ENCODE results near the gene FAM25G.
"Not testable (repeated sequence)": the region's sequence is repeated elsewhere in the genome, so short reads cannot be mapped to it uniquely, and the experiment has no call there.

The FAM25G gene

DNA sequence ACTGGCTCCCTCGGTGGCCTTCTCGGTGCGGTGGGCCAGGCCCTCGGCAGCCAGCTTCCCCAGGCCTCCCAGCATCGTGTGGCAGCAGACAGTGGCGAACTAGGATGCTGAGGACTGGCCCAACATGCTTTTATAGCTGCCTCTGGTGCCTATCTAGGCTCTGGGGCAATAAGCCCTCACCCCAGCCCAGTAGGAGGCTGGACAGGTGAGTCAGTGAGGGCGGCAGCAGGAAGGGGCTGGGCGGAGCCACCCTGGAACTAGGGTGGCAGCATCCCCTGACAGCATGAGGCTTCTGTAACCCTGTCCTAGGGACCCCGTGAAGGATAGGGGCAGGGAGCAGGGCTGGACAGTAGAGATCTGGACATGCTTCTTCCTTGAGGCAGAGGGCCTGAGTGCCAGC, at the start of gene FAM25G:
Gene FAM25G, minus strand, starts transcription at position 101 of the 400 bp plus-strand sequence. Its CDS starts 26 bp downstream, at position 75.
- in situ Hi-C loops (cut with MboI; ENCODE audit: low sequenced_read_pairs), result not testable (repeated sequence)

- in situ Hi-C loops (cut with MboI; ENCODE audit: low sequenced_read_pairs), result not testable (repeated sequence)
Measured at GRCh38 chr10:47536430-47536829, 44.9 kb upstream of the FAM25G start.

GRCh38 chr10:47523475-47523874, 32.0 kb upstream of the FAM25G start, which contains the start of gene AGAP9:
Gene AGAP9 (minus strand): TSS chr10:47523638. CDS start chr10:47523526, 112 bp downstream.
- in situ Hi-C loops (cut with MboI; ENCODE audit: low sequenced_read_pairs), result not testable (repeated sequence)

DNA sequence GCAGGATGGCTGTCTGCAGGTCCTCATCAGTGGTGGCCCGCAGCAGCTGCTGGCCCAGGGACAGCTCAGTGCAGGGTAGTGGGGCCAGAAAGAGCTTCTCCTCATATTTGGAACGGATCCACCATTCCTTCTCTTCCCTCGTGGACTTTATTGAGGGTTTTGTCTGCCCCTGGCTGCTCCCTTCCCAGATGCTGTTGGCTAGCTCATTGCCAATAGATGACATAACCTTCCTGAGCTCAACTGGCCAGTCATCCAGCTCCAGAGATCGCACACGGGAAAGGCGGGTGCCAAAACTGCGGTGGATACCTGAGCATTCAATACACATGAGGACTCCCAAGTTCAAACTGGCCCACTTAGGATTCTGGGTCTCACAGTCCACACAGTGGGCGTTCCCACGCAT, 10.8 kb upstream of the FAM25G start:
- in situ Hi-C loops (cut with MboI; ENCODE audit: low sequenced_read_pairs), result not testable (repeated sequence)

GRCh38 chr10:47494226-47494625, 2.7 kb upstream of the FAM25G start:
- in situ Hi-C loops (cut with MboI; ENCODE audit: low sequenced_read_pairs), result not testable (repeated sequence)

- in situ Hi-C loops (cut with MboI; ENCODE audit: low sequenced_read_pairs), result not testable (repeated sequence)
Measured at GRCh38 chr10:47489630-47490029, 1.9 kb downstream of the FAM25G start.

DNA sequence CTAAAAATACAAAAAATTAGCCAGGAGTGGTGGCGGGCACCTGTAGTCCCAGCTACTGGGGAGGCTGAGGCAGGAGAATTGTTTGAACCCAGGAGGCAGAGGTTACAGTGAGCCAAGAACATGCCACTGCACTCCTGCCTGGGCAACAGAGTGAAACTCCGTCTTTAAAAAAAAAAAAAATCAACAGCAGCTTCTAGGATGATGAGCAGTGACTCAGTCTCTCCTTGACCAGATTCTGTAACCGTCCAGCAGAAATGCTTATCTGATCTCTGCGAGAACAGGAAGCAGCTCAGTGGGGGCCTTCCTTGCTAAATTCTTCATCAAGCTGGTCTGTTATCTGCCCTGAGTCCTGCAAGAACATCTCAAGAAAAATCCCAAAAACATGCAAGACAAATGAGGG, 5.6 kb downstream of the FAM25G start:
- in situ Hi-C loops (cut with MboI; ENCODE audit: low sequenced_read_pairs), result not testable (repeated sequence)

DNA sequence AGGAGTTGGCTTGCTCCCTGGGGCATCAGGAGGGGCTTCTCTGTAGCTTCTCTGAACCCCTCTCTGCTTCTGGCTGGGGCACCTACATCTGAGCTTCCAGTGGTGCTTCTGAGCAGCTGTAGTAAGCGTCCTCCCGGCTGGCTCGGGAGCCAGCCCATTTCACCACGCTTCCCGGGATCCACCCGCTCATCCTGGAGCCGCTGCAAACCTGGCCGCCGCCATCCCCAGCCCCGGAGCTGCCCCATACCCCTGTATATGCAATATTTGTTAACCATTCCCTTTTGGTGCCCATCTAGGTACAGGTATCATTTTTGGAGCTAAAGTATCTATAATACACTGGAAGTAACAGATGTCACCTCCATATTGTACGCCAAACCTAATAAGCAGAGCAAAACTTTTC, 6.7 kb downstream of the FAM25G start:
- in situ Hi-C loops (cut with MboI; ENCODE audit: low sequenced_read_pairs), result not testable (repeated sequence)

- in situ Hi-C loops (cut with MboI; ENCODE audit: low sequenced_read_pairs), result not testable (repeated sequence)
Measured at GRCh38 chr10:47483923-47484322, 7.6 kb downstream of the FAM25G start, which contains the start of gene ANXA8. Gene ANXA8 (minus strand): TSS chr10:47484115. CDS start chr10:47483933, 182 bp downstream.

DNA sequence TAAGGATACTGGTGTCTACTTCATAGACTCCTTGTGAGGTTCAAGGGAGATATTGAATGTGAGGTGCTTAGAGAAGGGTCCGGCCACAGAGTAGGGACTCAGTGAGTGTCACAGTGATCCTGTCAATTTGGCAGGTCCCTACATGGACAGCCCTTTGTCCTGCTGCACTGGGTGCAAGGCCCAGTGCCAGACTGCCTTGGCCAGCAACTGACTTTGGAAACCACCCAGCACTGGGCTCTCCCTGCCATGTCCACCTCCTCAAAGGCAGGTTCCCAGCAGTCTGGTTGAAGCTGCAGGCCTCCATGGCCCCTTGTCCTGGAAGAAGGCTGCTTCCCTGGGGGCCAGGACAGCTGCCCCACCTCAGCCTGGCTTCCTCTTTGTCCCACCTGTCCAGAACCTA, 9.1 kb downstream of the FAM25G start:
- in situ Hi-C loops (cut with MboI; ENCODE audit: low sequenced_read_pairs), result not testable (repeated sequence)

DNA sequence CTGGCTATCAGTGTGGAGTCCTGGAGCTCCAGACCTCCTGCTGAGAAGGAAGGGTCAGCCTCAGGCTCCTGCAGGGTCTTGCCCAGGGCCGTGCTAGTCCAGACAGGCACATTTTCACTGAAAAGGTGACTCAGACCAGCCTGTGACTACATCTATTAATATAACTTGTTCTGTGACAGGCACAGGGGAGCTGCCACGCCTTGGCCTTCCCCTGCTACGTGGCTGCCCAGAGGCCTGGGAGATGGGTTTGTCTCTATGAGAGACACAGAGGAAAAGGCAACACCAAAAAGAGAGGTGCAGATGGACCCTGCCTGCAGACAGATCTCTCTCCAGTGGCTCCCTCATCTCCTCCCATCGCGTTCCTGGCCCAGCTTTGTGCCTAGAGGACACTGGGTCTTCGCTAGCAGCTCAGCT, 9.7 kb downstream of the FAM25G start:
- in situ Hi-C loops (cut with MboI; ENCODE audit: low sequenced_read_pairs), result not testable (repeated sequence)

GRCh38 chr10:47481182-47481766, 10.2 kb downstream of the FAM25G start:
- in situ Hi-C loops (cut with MboI; ENCODE audit: low sequenced_read_pairs), result not testable (repeated sequence)

DNA sequence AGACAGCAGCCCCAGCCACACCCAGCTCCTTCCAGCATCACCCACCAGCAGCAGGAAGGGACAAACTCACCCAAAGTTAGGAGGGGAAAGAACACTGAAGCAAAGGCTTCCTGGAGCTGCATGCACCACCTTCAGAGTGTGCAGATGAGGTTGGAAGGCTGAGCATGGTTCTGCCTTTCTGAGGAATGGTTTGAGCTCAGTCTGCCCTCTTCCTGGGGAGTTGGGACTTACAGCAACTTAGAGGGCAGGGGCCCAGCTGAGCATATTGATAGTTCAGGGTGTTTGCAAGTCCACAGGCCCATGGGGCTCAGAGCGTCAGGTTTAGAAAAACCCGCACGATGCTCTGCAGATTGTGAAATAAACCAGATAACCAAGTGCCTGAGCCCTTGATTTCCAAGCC, 11.4 kb downstream of the FAM25G start:
- in situ Hi-C loops (cut with MboI; ENCODE audit: low sequenced_read_pairs), result not testable (repeated sequence)

DNA sequence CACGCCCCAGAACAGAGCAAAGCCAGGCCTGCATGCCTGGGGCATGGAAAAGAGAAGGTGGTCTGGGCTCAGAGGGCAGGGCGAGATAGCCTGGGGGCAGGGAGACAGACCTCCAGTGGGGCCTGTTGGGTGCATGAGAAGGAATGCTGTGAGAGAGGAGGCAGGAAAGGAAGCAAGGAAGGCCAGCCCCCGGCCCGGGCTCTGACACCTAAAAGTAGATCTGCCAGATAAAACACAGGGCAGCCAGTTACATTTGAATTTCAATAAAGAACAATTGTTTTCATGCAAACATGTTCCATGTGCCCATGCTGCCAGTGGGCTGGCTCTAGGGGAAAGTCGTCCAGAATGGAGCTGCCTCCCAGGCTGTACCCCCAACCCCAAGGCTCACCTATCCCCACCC, 13.4 kb downstream of the FAM25G start:
- in situ Hi-C loops (cut with MboI; ENCODE audit: low sequenced_read_pairs), result not testable (repeated sequence)

DNA sequence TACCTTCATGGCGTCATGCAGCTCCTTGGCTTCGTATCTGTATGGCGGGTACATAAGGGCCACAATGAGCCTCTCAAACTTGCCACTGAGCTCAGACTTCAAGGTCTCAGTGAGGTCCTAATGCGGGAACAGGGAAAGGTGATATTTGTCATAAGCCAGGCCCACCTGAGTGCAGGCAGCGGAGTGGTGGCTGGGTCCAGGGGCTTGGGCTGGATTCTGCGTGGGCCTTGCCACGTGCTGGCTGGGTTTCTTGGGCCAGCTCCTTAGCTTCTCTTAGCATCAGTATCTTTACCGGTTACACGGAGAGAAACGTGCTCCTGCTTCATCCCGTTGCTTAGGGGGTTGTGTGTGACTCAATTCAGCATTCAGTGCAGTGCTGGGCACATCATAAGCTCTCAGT, 14.4 kb downstream of the FAM25G start:
- in situ Hi-C loops (cut with MboI; ENCODE audit: low sequenced_read_pairs), result not testable (repeated sequence)

GRCh38 chr10:47475101-47475500, 16.4 kb downstream of the FAM25G start:
- in situ Hi-C loops (cut with MboI; ENCODE audit: low sequenced_read_pairs), result not testable (repeated sequence)

DNA sequence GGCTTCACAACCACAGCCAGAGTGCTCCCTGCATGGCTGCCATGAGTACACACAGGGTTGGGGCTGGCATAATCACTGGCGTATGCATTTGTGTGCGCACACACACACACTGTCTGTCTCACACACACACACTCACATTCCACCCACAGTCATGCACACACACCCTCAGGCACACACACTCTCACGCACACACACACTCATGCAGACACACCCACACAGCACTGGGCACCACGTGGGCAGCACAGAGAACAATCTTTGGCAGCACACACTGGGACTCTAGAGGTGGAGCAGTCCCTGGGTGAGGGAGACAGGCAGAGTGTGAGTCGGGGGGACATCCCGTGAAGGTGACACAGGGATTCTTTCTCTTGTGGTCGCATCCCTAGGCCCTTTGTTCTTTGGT, 18.0 kb downstream of the FAM25G start:
- in situ Hi-C loops (cut with MboI; ENCODE audit: low sequenced_read_pairs), result not testable (repeated sequence)

DNA sequence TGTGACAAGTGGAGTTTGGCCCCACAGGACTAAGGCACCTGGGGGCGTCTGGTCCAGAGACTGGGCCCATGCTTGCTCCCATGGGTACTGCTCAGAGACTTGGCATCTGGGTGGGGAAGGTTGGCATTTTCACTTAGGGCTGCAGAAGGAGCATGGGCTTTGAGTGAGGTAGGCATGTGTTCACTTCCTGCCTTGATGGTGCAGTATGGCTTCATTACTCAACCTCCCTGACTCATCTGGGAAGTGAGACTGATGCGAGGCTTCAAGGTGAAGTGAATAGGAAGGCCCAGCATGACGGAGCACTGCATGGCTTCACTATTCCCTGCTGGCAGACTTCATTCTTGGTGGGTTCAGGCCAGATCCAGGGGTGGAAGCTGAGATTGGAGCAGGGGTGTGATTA, 18.9 kb downstream of the FAM25G start:
- in situ Hi-C loops (cut with MboI; ENCODE audit: low sequenced_read_pairs), result not testable (repeated sequence)

GRCh38 chr10:47472072-47472471, 19.4 kb downstream of the FAM25G start:
- in situ Hi-C loops (cut with MboI; ENCODE audit: low sequenced_read_pairs), result not testable (repeated sequence)

- in situ Hi-C loops (cut with MboI; ENCODE audit: low sequenced_read_pairs), result not testable (repeated sequence)
Measured at GRCh38 chr10:47468731-47469528, 22.6 kb downstream of the FAM25G start.

DNA sequence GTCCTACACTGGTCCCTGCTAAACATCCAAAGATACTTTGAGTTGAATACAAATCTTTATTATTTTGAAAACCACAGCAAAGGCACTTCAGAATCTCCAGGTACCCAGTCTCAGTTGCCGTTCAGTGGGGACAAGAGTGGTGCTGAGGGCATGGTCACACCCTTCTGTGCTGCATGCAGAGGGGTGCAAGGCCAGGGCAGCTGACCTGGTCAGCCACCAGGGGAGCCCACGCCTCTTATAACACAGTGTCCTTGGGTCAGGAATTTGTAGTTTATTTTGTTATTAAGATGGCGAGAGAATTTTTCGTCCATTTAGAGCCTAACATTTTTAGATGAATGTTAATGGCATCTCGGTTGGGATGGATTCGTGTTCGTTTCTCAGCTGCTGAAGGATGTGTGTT, 23.5 kb downstream of the FAM25G start:
- in situ Hi-C loops (cut with MboI; ENCODE audit: low sequenced_read_pairs), result not testable (repeated sequence)

- in situ Hi-C loops (cut with MboI; ENCODE audit: low sequenced_read_pairs), result not testable (repeated sequence)
Measured at GRCh38 chr10:47467458-47467857, 24.0 kb downstream of the FAM25G start.
